GM19099 (cell line): ENCODE results near the gene PRDM10.

Experiments
- POLR2A ChIP-seq: IDR thresholded peaks from 3 replicates; pipeline ENCODE4 v1.6.1; 2011; ENCODE audit warnings: low read depth; ENCODE audit not compliant: insufficient read length; ENCODE audit errors: extremely low read depth

Gene PRDM10

GRCh38 chr11:129968591-129969419 is 33.8 kb downstream of the PRDM10 start:
- TF ChIP-seq POLR2A: no peak

DNA sequence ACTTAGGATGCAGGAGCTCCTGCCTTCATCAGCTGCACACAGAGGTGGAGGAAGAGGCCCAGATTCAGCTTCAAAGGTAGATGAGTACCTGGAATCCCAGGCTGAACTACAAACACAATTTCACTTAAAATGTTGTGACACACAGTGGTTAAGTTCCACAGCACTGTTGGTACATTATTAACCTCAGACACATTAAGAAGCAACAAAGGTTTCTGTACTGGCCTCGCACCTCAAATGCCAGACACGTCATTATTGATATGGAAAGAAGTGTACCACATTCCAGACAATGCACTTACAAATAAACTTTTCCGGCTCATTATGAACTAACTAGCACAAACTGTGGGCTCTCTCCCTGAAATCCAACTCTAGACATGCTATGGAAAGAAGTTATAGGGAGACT is 34.6 kb downstream of the PRDM10 start:
- no peak for TF ChIP-seq POLR2A

- no peak for TF ChIP-seq POLR2A
Measured at GRCh38 chr11:129965248-129965647, 37.4 kb downstream of the PRDM10 start.

GRCh38 chr11:129960216-129961214 is 42.1 kb downstream of the PRDM10 start:
- TF ChIP-seq POLR2A: no peak

DNA sequence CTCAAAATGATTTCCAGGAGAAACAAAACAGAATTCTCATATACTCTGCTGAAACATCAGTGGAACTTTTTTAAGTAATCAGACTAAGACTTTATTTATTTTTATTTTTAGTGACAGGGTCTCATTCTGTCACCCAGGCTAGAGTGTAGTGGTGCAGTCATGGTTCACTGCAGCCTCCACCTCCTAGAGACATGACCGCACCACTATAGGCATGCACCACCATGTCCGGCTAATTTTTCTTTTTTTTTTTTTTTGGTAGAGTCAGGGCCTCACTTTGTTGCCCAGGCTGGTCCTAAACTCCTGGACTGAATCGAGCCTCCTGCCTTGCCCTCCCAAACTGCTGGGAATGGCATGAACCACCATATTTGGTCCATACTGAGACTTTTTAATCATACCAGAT is 42.9 kb downstream of the PRDM10 start:
- TF ChIP-seq POLR2A: no peak

GRCh38 chr11:129955282-129955681 is 47.4 kb downstream of the PRDM10 start:
- TF ChIP-seq POLR2A: no peak

- TF ChIP-seq POLR2A: no peak
Measured at GRCh38 chr11:129951866-129952262, 50.8 kb downstream of the PRDM10 start.

DNA sequence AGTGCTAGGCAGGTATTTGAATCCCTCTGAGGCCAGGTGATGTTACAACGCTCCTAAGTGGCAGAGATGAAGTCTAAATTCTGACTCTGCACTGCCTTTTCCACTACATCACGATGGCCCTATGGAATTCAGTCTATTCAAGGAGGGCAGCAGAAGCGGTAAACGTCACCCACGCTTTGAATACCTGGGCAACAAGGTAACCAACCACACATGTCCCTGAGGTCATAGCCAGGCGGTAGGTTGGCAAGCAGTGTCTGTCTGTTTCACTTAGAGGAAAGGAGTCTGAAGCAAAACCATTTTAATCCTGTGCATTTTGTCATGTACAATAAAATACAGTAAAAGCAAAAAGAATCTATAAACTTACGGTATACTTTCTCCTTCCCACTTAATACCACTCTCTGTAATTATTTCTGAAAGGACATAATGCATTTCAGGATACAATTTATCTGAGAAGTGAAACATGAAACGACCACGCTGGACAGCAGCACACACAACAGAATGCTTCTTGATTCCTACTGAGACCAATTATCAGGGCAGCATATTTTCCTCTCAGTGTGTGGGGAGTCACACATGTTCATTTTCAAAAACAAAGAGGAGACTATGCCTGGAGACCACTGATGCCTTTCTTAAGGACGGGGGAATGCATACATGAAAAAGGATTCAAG is 51.3 kb downstream of the PRDM10 start:
- no peak for TF ChIP-seq POLR2A

GRCh38 chr11:129950101-129951091 is 52.2 kb downstream of the PRDM10 start:
- no peak for TF ChIP-seq POLR2A

- no peak for TF ChIP-seq POLR2A
Measured at GRCh38 chr11:129948926-129949466, 53.6 kb downstream of the PRDM10 start.

DNA sequence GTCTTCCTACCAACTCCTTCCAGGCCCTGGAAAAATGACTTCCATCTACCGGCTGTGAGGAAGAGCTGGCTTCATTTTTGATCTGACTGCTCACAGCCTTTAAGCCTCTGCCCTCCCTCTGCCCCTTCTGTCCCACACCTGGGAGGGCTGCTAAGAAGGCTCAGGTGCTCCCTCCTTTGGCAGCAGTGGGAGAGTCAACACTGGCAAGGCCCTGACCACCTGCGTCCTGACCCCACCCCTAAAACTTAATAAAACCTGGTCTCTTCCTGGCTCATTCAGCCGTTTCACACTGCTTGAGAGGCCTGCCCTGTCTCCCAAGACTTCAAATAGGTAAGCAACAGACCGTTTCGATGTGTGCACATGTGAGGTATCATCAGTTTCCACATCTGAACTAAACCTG is 55.2 kb downstream of the PRDM10 start:
- TF ChIP-seq POLR2A: no peak

DNA sequence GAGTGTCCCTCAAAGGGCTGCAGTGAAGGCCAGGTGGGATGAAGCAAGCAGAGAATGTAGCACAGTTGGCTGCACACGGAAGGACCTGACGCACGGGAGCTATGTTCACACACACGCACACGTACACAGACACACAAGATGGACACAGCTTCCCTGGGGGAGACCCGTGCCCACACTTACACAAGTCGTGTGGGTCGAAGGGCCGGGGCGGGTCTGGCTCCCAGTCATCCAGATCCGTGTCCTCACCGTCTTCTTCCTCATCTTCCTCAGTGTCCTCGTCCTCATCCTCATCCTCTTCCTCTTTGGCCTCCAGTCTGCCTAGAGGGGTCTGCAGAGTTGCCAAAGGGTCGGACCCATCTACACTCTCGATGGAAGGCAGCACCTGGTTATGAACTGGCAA is 55.7 kb downstream of the PRDM10 start:
- TF ChIP-seq POLR2A: no peak

DNA sequence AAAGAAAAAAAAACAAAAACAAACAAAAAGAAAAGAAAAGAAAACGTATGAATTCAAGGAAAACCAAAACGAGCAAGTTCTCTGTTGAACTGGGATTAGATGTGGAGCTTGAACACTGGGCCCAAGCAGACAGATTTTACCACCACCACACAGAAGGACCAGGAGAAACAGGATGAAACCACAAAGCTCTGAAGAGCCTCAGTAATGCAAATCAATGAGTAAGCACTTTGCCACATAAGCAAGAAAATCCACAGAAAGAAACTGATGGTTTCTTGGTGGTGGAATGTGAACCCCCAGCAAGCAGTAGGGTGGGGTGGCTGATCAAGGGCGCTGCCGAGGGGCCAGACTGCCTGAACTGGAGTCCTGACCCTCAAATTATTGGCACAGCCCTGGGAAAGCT is 56.4 kb downstream of the PRDM10 start:
- TF ChIP-seq POLR2A: no peak

DNA sequence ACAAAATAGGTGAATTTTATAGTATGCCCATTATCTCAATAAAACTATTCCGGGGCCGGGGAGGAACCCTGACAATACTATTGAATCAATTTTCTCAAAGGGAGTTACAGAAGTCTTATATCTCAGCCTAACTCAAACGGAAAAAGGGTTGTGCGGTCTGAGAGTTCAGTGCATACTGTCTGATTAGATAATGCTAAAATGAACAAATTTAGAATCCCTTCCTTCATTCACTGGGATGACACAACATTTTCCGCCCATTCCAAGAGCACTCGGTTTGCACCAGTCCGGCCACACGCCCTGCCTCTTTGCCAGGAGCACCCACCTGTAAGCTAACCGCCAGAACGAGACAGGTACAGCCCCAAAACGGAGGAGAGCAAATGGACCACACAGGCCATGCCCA is 57.3 kb downstream of the PRDM10 start:
- TF ChIP-seq POLR2A: no peak
